IMR-90 (cell line): Measurements from ENCODE around the gene CACNA2D3.
A peak's percentile ranks its signal among the peaks of the same experiment; 100 is the strongest.

Source experiments
- BHLHE40 ChIP-seq: fragments of 150-350 bp; IDR thresholded peaks from 2 replicates; pipeline ENCODE4 v1.6.1; 2016; ENCODE audit warnings: mild to moderate bottlenecking, low read depth, low read length
- CEBPB ChIP-seq: IDR thresholded peaks from 2 replicates; pipeline ENCODE4 v1.6.1; 2012; ENCODE audit warnings: low read depth, low read length, improper control_type of control experiment
- FOS ChIP-seq: fragments of 150-350 bp; IDR thresholded peaks from 2 replicates; pipeline ENCODE4 v1.6.1; 2016; ENCODE audit warnings: low read depth, low read length
- MAFK ChIP-seq: IDR thresholded peaks from 2 replicates; pipeline ENCODE4 v1.6.1; 2012; ENCODE audit warnings: low read depth, low read length, improper control_type of control experiment
- MAZ ChIP-seq: IDR thresholded peaks from 2 replicates; pipeline ENCODE4 v1.6.1; 2012; ENCODE audit warnings: low read depth, mild to moderate bottlenecking, low read length, improper control_type of control experiment, moderate library complexity, borderline replicate concordance
- MXI1 ChIP-seq: IDR thresholded peaks from 2 replicates; pipeline ENCODE4 v1.6.1; 2012; ENCODE audit warnings: low read depth, mild to moderate bottlenecking, low read length, moderate library complexity, borderline replicate concordance
- NFE2L2 ChIP-seq: fragments of 150-350 bp; IDR thresholded peaks from 2 replicates; pipeline ENCODE4 v1.6.1; 2016; ENCODE audit warnings: low read depth, mild to moderate bottlenecking, low read length
- POLR2A ChIP-seq: IDR thresholded peaks from 2 replicates; pipeline ENCODE4 v1.6.1; 2012; ENCODE audit warnings: mild to moderate bottlenecking, low read depth, low read length
- RCOR1 ChIP-seq: IDR thresholded peaks from 2 replicates; pipeline ENCODE4 v1.6.1; 2012; ENCODE audit warnings: mild to moderate bottlenecking, low read length, improper control_type of control experiment; ENCODE audit not compliant: insufficient replicate concordance
- RFX5 ChIP-seq: IDR thresholded peaks from 2 replicates; pipeline ENCODE4 v1.8.0; 2012; ENCODE audit warnings: low read depth, mild to moderate bottlenecking, low read length, moderate library complexity
- SMC3 ChIP-seq: fragments of 150-350 bp; IDR thresholded peaks from 2 replicates; pipeline ENCODE4 v1.6.1; 2016; ENCODE audit warnings: low read depth, mild to moderate bottlenecking, antibody characterized with exemption, low read length, moderate library complexity
- TF ChIP-seq, protein P1 (sequence below): conservative IDR thresholded peaks from 2 replicates; pipeline ENCODE4 v1.5.1; 2012; ENCODE audit warnings: mild to moderate bottlenecking, low read depth, low read length, improper control_type of control experiment
- TF ChIP-seq, protein P2 (sequence below): fragments of 150-350 bp; IDR thresholded peaks from 2 replicates; pipeline ENCODE4 v1.6.1; 2017; ENCODE audit warnings: mild to moderate bottlenecking, antibody characterized with exemption, low read length, low read depth

GRCh38 chr3:54970895-54971294 lies 848.5 kb downstream of the CACNA2D3 start:
- TF ChIP-seq, protein P1, sequence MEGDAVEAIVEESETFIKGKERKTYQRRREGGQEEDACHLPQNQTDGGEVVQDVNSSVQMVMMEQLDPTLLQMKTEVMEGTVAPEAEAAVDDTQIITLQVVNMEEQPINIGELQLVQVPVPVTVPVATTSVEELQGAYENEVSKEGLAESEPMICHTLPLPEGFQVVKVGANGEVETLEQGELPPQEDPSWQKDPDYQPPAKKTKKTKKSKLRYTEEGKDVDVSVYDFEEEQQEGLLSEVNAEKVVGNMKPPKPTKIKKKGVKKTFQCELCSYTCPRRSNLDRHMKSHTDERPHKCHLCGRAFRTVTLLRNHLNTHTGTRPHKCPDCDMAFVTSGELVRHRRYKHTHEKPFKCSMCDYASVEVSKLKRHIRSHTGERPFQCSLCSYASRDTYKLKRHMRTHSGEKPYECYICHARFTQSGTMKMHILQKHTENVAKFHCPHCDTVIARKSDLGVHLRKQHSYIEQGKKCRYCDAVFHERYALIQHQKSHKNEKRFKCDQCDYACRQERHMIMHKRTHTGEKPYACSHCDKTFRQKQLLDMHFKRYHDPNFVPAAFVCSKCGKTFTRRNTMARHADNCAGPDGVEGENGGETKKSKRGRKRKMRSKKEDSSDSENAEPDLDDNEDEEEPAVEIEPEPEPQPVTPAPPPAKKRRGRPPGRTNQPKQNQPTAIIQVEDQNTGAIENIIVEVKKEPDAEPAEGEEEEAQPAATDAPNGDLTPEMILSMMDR = no peak
- no peak for TF ChIP-seq MXI1
- TF ChIP-seq CEBPB = no peak
- no peak for TF ChIP-seq POLR2A
- TF ChIP-seq SMC3 = no peak
- TF ChIP-seq, protein P2, sequence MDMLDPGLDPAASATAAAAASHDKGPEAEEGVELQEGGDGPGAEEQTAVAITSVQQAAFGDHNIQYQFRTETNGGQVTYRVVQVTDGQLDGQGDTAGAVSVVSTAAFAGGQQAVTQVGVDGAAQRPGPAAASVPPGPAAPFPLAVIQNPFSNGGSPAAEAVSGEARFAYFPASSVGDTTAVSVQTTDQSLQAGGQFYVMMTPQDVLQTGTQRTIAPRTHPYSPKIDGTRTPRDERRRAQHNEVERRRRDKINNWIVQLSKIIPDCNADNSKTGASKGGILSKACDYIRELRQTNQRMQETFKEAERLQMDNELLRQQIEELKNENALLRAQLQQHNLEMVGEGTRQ = no peak
- no peak for TF ChIP-seq RFX5
- TF ChIP-seq RCOR1 = no peak
- TF ChIP-seq FOS = peak; percentile 62
- TF ChIP-seq MAZ = no peak
- no peak for TF ChIP-seq NFE2L2
- TF ChIP-seq BHLHE40 = no peak
- peak; percentile 97 for TF ChIP-seq MAFK
